ENCODE results near the gene FEZ2. TPM values are rescaled to one million over a fixed set of nuclear protein-coding genes. Genes with fewer than 3 reads are reported as not detected.

Gene FEZ2
- total RNA-seq, 1 donor, result 62.8 TPM

DNA sequence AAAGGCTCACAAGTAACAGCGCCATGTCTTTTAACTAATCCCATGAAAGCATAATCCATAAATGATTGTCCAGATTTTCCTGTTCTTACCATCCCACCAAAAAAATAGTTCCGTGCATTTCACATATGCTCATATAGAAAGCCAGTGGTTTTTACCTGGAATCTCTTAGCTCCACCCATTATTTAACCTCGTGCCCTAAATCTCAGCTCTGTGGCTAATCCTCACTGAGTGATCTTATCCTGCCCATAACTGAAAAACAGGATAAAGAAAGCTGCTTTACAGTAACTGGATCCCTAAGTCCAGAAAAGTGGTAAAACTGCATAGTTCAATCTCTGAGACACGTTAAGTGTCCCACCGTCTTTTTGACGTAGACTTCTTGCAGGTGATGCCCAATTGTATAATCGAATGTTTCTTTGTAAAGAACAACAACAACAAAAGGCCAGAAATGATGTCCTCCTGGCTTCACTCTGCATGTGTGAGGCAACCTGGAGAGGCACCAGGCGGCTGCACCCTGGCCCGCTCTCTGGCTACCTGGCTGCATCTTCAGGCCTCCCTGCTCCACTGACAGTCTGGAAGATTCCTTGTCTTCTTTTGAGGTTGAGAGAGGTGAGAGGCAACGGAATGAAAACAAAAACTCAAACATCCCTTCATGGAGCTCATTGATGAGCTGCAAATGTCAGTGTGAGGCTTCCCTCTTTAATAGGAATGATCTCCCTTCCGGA is 38.6 kb downstream of the FEZ2 start:
- TF ChIP-seq, protein P1, sequence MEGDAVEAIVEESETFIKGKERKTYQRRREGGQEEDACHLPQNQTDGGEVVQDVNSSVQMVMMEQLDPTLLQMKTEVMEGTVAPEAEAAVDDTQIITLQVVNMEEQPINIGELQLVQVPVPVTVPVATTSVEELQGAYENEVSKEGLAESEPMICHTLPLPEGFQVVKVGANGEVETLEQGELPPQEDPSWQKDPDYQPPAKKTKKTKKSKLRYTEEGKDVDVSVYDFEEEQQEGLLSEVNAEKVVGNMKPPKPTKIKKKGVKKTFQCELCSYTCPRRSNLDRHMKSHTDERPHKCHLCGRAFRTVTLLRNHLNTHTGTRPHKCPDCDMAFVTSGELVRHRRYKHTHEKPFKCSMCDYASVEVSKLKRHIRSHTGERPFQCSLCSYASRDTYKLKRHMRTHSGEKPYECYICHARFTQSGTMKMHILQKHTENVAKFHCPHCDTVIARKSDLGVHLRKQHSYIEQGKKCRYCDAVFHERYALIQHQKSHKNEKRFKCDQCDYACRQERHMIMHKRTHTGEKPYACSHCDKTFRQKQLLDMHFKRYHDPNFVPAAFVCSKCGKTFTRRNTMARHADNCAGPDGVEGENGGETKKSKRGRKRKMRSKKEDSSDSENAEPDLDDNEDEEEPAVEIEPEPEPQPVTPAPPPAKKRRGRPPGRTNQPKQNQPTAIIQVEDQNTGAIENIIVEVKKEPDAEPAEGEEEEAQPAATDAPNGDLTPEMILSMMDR (IDR thresholded peaks at IDR 0.05; ENCODE audit: insufficient read depth, low read length), result no peak
- H3K4me3 ChIP-seq (ENCODE audit: low read depth, low read length), result no peak overlapping the region
- DNase-seq (ENCODE audit: low read depth), result no peak

DNA sequence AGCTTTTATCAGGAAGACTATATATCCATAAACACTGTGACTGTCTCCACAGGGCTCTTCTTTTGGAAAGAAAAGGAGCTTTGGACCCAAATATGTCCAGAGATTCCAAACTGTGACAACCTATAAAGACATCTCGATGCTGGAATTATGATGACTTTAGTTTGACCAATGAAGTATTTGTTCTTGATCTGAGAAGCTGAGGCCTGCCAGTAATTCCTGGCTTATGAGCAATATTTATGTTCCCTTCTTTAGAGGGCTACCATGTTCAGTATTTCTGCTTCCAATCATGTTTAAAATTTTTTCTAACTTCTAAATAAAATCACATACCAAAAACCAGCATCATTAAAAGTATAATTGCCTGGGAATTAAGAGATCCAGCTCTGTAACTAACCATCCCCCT is 41.1 kb downstream of the FEZ2 start:
- TF ChIP-seq, protein P1 (IDR thresholded peaks at IDR 0.05; ENCODE audit: insufficient read depth, low read length), result no peak
- peak; percentile 53 for DNase-seq (ENCODE audit: low read depth)

DNA sequence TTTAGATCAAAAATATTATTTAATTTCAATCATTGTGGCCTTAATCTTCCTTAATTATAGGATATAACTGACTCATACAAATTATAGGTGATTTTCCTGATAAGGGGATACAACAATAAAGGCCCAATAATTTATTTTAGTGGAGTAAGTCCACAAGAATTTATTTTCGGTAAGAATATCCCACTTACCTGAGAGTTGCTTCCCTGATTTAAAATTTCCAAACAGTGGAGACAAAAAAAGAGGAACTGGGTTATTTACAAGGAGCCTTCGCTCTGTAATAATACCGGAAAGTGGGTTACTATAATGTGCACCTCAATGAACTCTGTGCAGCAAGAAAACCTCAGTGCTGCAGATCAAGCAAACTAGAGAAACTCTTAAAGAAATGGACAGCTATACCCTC is 42.2 kb downstream of the FEZ2 start:
- no peak overlapping the region for H3K4me3 ChIP-seq (ENCODE audit: low read depth, low read length)
- no peak for DNase-seq (ENCODE audit: low read depth)
- TF ChIP-seq, protein P1 (IDR thresholded peaks at IDR 0.05; ENCODE audit: insufficient read depth, low read length), result no peak

More for the DNA sequence above, 41.1 kb downstream of the FEZ2 start:
- H3K4me3 ChIP-seq (ENCODE audit: low read depth, low read length), result no peak overlapping the region

DNA sequence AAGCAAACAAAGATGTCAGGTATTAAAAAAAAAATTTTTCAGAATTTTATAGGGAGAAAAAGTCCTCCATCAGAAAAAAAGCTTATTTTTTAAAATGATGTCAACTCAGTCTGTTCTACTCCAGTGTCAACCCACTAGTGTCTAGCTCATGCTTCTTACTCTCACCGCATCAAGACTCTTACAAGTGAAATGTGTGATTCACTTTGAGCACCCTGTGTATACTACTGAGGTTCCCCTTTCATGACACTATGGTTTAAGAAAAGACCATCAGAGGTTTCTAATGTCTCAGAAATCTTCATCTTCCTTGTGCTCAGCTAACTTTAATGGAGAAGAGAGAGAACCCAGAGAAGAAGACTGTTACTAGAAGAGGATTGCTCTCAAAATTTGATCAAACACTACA is 43.4 kb downstream of the FEZ2 start:
- DNase-seq (ENCODE audit: low read depth), result no peak
- no peak overlapping the region for H3K4me3 ChIP-seq (ENCODE audit: low read depth, low read length)
- TF ChIP-seq, protein P1 (IDR thresholded peaks at IDR 0.05; ENCODE audit: insufficient read depth, low read length), result no peak

DNA sequence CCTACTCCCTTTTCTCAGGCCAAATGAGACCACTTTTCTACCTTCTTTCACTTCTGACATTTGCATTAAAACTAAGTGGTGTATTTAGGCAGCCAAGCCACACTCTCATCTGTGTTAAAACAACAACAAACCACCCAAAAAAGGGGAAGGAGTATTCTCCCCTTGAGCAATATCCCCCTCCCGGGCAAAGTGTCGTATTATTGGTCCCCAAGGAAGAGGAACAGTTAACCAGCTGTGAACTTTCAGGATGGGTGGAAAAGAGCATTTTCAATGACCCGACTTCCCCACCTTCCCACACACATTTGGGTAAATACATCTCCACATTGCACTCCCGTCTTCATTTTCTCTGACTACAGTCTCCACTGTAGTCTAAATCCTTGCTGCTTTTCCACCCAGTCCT is 44.3 kb downstream of the FEZ2 start:
- no peak overlapping the region for H3K4me3 ChIP-seq (ENCODE audit: low read depth, low read length)
- TF ChIP-seq, protein P1 (IDR thresholded peaks at IDR 0.05; ENCODE audit: insufficient read depth, low read length), result no peak
- DNase-seq (ENCODE audit: low read depth), result no peak

DNA sequence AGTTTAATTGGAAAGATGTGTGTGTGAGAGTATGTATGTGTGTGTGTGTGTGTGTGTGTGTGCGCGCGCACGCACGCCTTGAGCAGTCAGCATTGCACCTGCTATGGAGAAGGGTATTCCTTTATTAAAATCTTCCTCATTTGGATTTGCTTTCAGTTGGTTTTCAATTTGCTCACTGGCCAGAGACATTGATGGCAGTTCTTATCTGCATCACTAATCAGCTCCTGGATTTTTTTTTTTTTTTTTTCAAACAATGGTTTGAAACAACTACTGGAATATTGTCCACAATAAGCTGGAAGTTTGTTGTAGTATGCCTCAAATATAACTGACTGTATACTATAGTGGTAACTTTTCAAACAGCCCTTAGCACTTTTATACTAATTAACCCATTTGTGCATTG is 48.0 kb downstream of the FEZ2 start:
- TF ChIP-seq, protein P1 (IDR thresholded peaks at IDR 0.05; ENCODE audit: insufficient read depth, low read length), result no peak
- H3K4me3 ChIP-seq (ENCODE audit: low read depth, low read length), result no peak overlapping the region
- DNase-seq (ENCODE audit: low read depth), result no peak

DNA sequence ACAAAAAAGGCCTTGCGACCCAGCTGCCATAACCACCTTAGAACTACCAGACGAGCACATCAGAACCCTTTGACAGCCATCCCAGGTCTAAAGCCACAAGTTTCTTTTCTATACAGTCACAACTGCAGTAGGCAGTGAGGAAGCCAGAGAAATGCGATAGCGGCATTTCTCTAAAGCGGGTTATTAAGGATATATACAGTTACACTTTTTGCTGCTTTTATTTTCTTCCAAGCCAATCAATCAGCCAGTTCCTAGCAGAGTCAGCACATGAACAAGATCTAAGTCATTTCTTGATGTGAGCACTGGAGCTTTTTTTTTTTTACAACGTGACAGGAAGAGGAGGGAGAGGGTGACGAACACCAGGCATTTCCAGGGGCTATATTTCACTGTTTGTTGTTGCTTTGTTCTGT is 48.8 kb downstream of the FEZ2 start:
- DNase-seq (ENCODE audit: low read depth), result no peak
- TF ChIP-seq, protein P1 (IDR thresholded peaks at IDR 0.05; ENCODE audit: insufficient read depth, low read length), result no peak
- H3K4me3 ChIP-seq (ENCODE audit: low read depth, low read length), result no peak overlapping the region
